Astrocyte of the cerebellum (primary cell): ENCODE data around the gene LRRC18.

Experiments
- DNase-seq: peaks from one replicate; pipeline ENCODE4 v3.0.0-alpha.2; 2011; ENCODE audit warnings: low read depth
- H3K4me3 ChIP-seq: 2 replicates; pipeline ENCODE4 v1.5.1; 2011; ENCODE audit warnings: mild to moderate bottlenecking, low read depth, low read length, moderate library complexity
- in situ Hi-C: cut with HindIII; loops from 2 replicates; pipeline ENCODE4 v1.10.0; 2017; ENCODE audit warnings: low sequenced_read_pairs
- TF ChIP-seq, protein P1 (sequence below): IDR thresholded peaks from 2 replicates; pipeline ENCODE4 v1.5.1; 2012; ENCODE audit warnings: low read length, low read depth, moderate library complexity, mild to moderate bottlenecking; ENCODE audit errors: missing control alignments

The LRRC18 gene

GRCh38 chr10:48941427-48942075 lies 1.9 kb upstream of the LRRC18 start:
- TF ChIP-seq, protein P1, sequence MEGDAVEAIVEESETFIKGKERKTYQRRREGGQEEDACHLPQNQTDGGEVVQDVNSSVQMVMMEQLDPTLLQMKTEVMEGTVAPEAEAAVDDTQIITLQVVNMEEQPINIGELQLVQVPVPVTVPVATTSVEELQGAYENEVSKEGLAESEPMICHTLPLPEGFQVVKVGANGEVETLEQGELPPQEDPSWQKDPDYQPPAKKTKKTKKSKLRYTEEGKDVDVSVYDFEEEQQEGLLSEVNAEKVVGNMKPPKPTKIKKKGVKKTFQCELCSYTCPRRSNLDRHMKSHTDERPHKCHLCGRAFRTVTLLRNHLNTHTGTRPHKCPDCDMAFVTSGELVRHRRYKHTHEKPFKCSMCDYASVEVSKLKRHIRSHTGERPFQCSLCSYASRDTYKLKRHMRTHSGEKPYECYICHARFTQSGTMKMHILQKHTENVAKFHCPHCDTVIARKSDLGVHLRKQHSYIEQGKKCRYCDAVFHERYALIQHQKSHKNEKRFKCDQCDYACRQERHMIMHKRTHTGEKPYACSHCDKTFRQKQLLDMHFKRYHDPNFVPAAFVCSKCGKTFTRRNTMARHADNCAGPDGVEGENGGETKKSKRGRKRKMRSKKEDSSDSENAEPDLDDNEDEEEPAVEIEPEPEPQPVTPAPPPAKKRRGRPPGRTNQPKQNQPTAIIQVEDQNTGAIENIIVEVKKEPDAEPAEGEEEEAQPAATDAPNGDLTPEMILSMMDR, result no peak
- in situ Hi-C loops, result no loop called here
- H3K4me3 ChIP-seq, result no peak overlapping the region
- no peak for DNase-seq

GRCh38 chr10:48940958-48941357 lies 1.3 kb upstream of the LRRC18 start:
- peak; percentile 35 for DNase-seq
- TF ChIP-seq, protein P1, result no peak
- no peak overlapping the region for H3K4me3 ChIP-seq
- in situ Hi-C loops, result no loop called here

DNA sequence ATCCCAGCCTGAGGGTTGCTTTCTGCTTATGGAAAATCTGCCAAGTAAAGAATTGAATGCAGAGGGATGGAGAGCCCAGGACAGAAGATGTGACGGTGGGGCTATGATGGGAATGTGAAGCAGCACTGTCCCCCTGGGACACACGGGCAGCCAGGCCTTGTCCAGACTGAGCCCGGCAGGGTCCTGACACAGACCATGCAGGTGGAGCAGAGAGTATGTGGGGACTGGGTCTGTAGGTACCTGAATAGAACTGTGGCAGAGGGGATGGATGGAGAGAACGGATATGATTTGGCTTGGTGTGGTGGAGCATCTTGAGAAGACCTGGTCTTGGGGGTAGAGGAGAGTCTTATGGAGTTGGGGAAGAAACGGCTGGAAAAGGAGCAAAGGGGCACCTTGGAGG lies 732 bp upstream of the LRRC18 start:
- no peak for DNase-seq
- no peak overlapping the region for H3K4me3 ChIP-seq
- TF ChIP-seq, protein P1, result no peak
- in situ Hi-C loops, result no loop called here

- TF ChIP-seq, protein P1, result no peak
- H3K4me3 ChIP-seq, result no peak overlapping the region
- no peak for DNase-seq
- in situ Hi-C loops, result no loop called here
These were observed 577 bp downstream of the LRRC18 start for GRCh38 chr10:48938990-48939536.

GRCh38 chr10:48938281-48938680 lies 1.4 kb downstream of the LRRC18 start:
- H3K4me3 ChIP-seq, result no peak overlapping the region
- DNase-seq, result no peak
- in situ Hi-C loops, result no loop called here
- TF ChIP-seq, protein P1, result no peak

DNA sequence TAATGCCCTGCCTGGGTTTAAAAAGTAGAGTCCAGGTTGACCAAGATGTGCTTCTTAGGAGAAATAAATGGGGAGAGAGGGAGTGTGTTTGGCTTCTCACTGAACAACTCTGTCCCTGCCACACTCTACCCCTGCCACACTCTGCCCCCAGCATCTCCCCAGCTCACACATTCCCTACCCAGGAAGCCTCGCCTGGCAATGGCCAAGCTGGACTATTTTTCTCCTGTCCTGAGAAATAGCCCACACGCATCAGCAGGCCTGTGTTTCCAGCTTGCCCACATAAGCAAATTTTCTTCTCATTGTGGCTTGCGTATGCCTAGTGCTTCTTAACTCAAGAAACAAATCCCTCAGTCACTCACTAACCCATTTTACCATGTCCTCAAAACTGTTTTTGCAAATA lies 1.8 kb downstream of the LRRC18 start:
- H3K4me3 ChIP-seq, result no peak overlapping the region
- DNase-seq, result no peak
- TF ChIP-seq, protein P1, result no peak
- in situ Hi-C loops, result no loop called here

GRCh38 chr10:48935577-48935976 lies 4.1 kb downstream of the LRRC18 start:
- TF ChIP-seq, protein P1, result no peak
- in situ Hi-C loops, result no loop called here
- no peak overlapping the region for H3K4me3 ChIP-seq
- no peak for DNase-seq
